ENCODE data around the gene ANKRD13D.

ANKRD13D gene

GRCh38 chr11:67288452-67289225 is 464 bp upstream of the ANKRD13D start:
- no peak for TF ChIP-seq CTCF (IDR thresholded peaks at IDR 0.05; ENCODE audit: insufficient read depth, low read depth, low read length, missing control alignments)
- peak; percentile 89 for DNase-seq (ENCODE audit: low read depth)
- peak overlapping the region; percentile 66 for H3K4me3 ChIP-seq (ENCODE audit: low read length)

GRCh38 chr11:67289651-67290479 is 762 bp downstream of the ANKRD13D start:
- H3K4me3 ChIP-seq (ENCODE audit: low read length), result peak overlapping the region; percentile 62
- DNase-seq (ENCODE audit: low read depth), result no peak
- no peak for TF ChIP-seq CTCF (IDR thresholded peaks at IDR 0.05; ENCODE audit: insufficient read depth, low read depth, low read length, missing control alignments)

- DNase-seq (ENCODE audit: low read depth), result no peak
- H3K4me3 ChIP-seq (ENCODE audit: low read length), result no peak overlapping the region
- TF ChIP-seq CTCF (IDR thresholded peaks at IDR 0.05; ENCODE audit: insufficient read depth, low read depth, low read length, missing control alignments), result no peak
Measured at GRCh38 chr11:67290801-67291200, 1.7 kb downstream of the ANKRD13D start.

- no peak for DNase-seq (ENCODE audit: low read depth)
- H3K4me3 ChIP-seq (ENCODE audit: low read length), result no peak overlapping the region
- TF ChIP-seq CTCF (IDR thresholded peaks at IDR 0.05; ENCODE audit: insufficient read depth, low read depth, low read length, missing control alignments), result no peak
Measured at GRCh38 chr11:67291481-67292381, 2.6 kb downstream of the ANKRD13D start.

GRCh38 chr11:67292671-67293070 is 3.6 kb downstream of the ANKRD13D start:
- TF ChIP-seq CTCF (IDR thresholded peaks at IDR 0.05; ENCODE audit: insufficient read depth, low read depth, low read length, missing control alignments), result no peak
- no peak for DNase-seq (ENCODE audit: low read depth)
- H3K4me3 ChIP-seq (ENCODE audit: low read length), result no peak overlapping the region

GRCh38 chr11:67293090-67293489 is 4.0 kb downstream of the ANKRD13D start:
- TF ChIP-seq CTCF (IDR thresholded peaks at IDR 0.05; ENCODE audit: insufficient read depth, low read depth, low read length, missing control alignments), result no peak
- DNase-seq (ENCODE audit: low read depth), result peak; percentile 99
- H3K4me3 ChIP-seq (ENCODE audit: low read length), result no peak overlapping the region

All from epithelial cell of esophagus (primary cell).